GM18868 (cell line): ENCODE measurements around the gene MCHR1.

Experiments used
- ATAC-seq: cut with Tn5 transposase; IDR thresholded peaks from one replicate; pipeline ENCODE4 v1.9.1; 2021; ENCODE audit warnings: mild to moderate bottlenecking, moderate library complexity; ENCODE audit not compliant: unreplicated experiment

The MCHR1 gene

GRCh38 chr22:40723396-40723933 lies 44.2 kb downstream of the MCHR1 start:
- ATAC-seq = no peak

GRCh38 chr22:40726514-40726913 lies 47.2 kb downstream of the MCHR1 start:
- ATAC-seq = no peak

GRCh38 chr22:40727070-40727963 lies 48.0 kb downstream of the MCHR1 start:
- no peak for ATAC-seq

GRCh38 chr22:40727964-40728615 lies 48.8 kb downstream of the MCHR1 start:
- ATAC-seq = no peak

GRCh38 chr22:40728731-40729189 lies 49.5 kb downstream of the MCHR1 start:
- no peak for ATAC-seq

GRCh38 chr22:40729284-40729683 lies 50.0 kb downstream of the MCHR1 start:
- ATAC-seq = no peak
